Measurements from ENCODE around the gene GNA12. TPM values are rescaled to one million over a fixed set of nuclear protein-coding genes. Genes with fewer than 3 reads are reported as not detected.

The GNA12 gene
- total and polyA plus RNA-seq, 9 of the 15 experiments (the other 6 are each of a cell fraction or from before 2014, with no cell fraction given) = 0.65 to 32.7 (median 9.6) TPM

GRCh38 chr7:2879354-2879753, 35.2 kb upstream of the GNA12 start (continued):
- TF ChIP-seq ZBTB40 (IDR thresholded peaks at IDR 0.05) (no peak), ZBTB40 (CRISPR knock-in tag; IDR thresholded peaks at IDR 0.05) (no peak), RBM22 (IDR thresholded peaks at IDR 0.05; ENCODE audit: low read depth, low read length, poor library complexity, severe bottlenecking) (no peak), ZBTB49 (CRISPR knock-in tag; IDR thresholded peaks at IDR 0.05; ENCODE audit: borderline replicate concordance) (no peak)

Measured in K562 (cell line).